Fibroblast of mammary gland (primary cell): ENCODE data around the gene ABHD16B.
"Not testable (repeated sequence)": the region's sequence is repeated elsewhere in the genome, so short reads cannot be mapped to it uniquely, and the experiment has no call there.

ENCODE experiments used
- DNase-seq: peaks from one replicate; pipeline ENCODE4 v3.0.0-alpha.2; 2010; ENCODE audit warnings: low read depth
- H3K4me3 ChIP-seq: 2 replicates; pipeline ENCODE4 v1.5.1; 2011; ENCODE audit warnings: low read depth, mild to moderate bottlenecking, low read length, moderate library complexity; ENCODE audit not compliant: control insufficient read depth
- TF ChIP-seq, protein P1 (sequence below): conservative IDR thresholded peaks from 2 replicates; pipeline ENCODE4 v1.5.1; 2011; ENCODE audit warnings: low read depth, low read length, inconsistent platforms; ENCODE audit not compliant: control insufficient read depth, insufficient read depth

The ABHD16B gene

DNA sequence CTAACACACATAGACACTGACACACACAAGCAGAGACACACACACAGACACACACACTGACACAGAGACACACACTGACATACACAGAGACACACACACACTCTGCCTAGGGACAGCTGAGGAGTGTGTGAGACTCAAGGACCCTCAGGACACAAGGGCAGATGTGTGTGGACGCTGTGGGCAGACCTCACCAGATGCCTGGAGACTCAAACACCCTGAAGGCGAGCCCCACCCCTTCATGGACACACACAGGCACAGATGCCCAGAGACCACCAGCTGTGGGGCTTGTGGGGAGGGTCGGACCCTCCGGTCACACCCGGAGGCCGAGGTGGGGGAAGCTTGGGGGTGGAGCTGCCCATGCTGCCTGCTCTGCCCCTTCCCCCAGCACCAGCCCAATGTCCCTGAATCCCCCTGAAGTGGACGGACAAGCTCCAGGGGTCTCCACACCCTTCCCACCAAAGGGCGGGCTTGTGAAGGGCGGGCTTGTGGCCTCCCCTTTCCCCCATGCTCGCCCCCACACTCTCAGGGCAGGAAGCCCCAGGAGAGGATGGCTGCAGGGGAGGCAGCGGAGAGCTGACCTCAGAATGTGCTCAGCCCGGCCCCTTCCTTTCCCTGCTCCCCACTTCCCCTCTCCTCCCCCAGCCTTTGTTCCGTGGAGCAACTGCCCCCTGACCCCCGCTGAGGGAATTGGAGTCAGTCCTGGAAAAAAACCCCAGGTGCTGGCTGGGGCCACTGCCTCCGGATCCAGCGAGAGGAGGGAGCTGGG is 13.9 kb upstream of the ABHD16B start:
- no peak overlapping the region for H3K4me3 ChIP-seq
- no peak for DNase-seq
- TF ChIP-seq, protein P1, sequence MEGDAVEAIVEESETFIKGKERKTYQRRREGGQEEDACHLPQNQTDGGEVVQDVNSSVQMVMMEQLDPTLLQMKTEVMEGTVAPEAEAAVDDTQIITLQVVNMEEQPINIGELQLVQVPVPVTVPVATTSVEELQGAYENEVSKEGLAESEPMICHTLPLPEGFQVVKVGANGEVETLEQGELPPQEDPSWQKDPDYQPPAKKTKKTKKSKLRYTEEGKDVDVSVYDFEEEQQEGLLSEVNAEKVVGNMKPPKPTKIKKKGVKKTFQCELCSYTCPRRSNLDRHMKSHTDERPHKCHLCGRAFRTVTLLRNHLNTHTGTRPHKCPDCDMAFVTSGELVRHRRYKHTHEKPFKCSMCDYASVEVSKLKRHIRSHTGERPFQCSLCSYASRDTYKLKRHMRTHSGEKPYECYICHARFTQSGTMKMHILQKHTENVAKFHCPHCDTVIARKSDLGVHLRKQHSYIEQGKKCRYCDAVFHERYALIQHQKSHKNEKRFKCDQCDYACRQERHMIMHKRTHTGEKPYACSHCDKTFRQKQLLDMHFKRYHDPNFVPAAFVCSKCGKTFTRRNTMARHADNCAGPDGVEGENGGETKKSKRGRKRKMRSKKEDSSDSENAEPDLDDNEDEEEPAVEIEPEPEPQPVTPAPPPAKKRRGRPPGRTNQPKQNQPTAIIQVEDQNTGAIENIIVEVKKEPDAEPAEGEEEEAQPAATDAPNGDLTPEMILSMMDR = no peak

DNA sequence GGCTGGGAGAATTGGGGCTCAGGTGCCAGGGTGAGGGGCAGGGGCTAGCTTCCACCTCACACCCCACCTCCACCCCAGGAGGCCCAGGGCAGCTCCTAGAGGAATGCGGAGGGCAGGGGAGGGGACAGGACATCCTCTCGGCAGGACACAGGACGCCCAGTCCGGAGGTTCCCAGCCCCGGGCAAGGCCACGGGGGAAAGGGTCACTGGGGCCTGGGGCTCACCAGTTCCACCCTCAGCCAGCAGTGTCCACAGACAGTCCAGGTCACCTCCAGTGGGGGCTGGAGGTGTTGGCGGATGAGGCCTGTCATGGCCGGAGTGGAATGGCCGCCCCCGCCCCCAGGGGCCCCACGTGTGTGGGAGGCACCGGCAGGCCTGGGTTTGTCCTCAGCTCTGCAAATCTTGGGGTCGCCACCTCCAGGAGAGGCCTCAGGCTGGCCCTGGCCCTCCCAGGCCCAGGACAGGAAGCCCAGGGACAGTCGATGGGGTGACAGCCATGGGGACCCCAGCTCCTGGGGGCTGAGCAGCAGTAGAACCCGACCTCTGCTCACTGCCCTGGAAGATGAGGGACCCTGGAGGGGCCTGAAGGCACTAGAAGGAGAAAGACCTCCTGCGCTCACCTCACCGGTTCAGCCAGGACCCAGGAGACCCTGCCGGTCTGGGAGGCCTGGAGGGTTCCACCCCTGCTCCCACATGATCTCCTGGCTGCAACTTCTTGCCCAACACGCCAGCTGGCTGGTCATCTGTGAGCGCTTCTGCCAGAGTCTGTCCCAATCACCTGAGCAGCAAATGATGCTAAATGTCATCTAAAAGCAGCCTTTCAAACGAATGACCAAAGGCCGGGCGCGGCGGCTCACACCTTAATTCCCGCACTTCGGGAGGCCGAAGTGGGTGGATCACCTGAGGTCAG is 13.0 kb upstream of the ABHD16B start:
- TF ChIP-seq, protein P1 = no peak

DNA sequence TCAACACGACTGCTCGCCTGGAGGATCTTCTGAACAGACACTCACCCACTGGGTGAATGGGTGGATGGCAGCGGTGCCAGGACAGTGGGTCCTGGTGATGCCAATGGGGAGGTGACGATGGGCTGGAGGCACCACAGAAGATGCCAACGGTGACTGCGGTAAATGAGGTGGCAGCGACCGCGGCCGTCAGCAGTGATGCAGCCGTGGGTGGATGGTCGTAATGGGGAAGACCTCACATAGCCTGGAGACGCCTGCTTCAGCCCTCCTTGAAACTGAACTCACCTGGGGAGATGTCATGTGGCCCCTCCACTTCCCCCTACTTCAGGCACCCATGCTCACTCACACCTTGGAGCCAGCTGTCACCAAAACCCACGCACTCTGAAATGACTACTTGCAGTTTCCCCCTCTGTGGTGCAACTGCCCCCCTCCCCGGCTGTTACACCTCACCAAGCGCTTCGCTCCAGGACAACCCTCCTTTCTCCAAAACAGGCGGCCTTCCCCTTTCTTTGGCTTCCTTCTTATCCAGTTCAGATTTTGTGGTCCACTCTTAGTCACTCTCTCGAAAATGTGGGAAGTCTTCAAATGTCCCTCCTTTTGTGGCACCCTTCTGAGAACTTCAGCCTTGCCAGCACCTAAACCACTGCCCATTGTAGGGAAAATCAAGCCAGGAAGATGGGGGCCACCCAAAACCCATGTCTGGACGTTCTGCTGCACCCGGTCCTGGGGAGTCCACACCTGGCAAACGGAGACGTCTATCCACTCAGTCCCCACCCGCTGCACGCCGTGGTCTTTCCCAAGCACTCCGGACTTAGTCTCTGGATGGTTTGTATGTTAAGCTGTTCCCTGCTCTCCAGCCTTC is 10.4 kb upstream of the ABHD16B start:
- TF ChIP-seq, protein P1 = no peak
- DNase-seq = no peak
- no peak overlapping the region for H3K4me3 ChIP-seq

More for the DNA sequence above, 13.0 kb upstream of the ABHD16B start:
- no peak overlapping the region for H3K4me3 ChIP-seq
- no peak for DNase-seq

DNA sequence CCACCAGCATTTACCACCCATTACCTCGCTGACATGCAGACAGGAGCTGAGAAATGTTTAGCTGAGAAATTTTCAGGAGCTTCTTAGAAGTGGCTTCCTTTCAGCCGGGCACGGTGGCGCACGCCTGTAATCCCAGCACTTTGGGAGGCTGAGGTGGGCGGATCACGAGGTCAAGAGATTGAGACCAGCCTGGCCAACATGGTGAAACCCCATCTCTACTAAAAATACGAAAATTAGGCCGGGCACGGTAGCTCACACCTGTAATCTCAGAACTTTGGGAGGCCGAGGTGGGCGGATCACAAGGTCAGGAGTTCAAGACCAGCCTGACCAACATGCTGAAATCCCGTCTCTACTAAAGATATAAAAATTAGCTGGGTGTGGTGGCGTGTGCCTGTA is 9.8 kb upstream of the ABHD16B start:
- DNase-seq, H3K4me3 ChIP-seq: not testable (repeated sequence)

DNA sequence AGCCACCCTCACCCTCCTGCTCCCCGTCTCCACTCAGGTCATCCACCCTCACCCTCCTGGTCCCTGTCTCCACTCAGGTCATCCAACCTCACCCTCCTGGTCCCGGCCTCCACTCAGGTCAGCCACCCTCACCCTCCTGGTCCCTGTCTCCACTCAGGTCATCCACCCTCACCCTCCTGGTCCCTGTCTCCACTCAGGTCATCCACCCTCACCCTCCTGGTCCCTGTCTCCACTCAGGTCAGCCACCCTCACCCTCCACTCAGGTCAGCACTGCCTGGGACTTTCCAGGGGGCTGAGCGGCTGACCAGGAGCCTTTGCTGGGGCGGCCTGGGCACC is 7.6 kb upstream of the ABHD16B start:
- not testable (repeated sequence) for H3K4me3 ChIP-seq, DNase-seq

DNA sequence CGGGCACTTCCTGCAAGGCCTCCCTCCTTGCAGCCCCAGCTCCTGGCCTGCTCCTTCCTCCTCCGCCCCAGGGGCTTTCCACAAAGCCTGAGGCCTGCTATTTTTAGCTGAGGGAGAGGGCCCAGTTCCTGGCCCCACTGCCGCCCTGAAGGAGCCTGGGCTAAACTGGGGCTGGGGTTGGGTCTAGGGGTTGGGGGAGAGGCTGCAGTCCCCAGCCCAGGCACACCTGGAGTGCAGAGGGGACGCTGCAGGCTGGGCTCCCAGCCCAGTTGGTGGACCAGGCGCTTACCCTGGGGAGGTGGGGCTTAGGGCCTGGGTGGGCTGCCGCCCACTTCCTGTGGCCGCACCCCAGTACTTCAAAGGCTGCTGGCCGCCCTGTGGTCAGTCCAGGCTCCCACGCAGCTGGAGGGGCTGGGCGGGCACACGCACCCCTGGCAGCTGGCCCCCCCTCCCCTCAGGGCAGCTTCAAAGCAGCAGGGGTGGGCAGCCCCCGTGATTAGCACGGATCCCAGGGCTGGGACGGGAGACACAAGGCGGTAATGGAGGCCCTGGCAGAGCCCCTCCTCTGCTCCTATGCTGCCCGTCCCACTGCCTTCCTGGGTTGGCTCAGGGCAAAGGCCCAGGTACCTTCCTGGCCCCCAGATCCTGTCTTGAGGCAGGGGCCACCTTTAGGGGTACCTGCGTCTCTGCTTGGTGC is 7.1 kb upstream of the ABHD16B start:
- no peak for DNase-seq
- TF ChIP-seq, protein P1 = no peak
- no peak overlapping the region for H3K4me3 ChIP-seq

DNA sequence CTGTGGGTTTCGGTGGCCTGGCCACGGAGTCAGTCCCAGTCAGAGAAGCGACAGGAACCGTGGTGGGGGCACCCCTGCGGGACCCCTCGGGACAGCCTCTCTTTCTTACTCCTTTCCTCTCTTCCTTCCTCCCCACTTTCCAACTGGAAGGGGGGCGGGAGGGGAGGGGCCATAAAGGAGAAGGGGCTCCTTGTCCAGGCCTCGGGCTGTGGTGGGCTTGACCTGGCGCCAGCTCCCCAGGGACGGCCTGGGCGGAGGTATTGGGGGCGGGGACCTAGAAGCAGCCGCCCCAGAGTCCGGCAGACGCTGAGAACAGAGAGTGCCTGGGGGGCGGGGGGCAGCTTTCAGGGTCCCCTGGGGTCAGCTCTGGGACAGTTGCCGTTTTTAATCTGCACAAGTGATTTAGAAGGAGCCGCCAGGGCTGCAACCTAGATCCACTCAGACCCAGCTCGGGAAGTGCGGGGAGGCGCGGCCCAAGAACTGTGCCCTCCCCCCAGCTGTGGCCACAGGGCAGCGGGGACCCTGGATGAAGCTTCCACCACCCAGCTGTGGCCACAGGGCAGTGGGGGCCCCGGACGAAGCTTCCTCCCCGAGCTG is 6.4 kb upstream of the ABHD16B start:
- no peak overlapping the region for H3K4me3 ChIP-seq
- TF ChIP-seq, protein P1 = no peak
- DNase-seq = no peak
